SK-N-SH (cell line): ENCODE measurements around the gene TECRL. TPM values are rescaled to one million over a fixed set of nuclear protein-coding genes. Genes with fewer than 3 reads are reported as not detected.

Source experiments
- CTCF ChIA-PET: fragments of 300-600, 350-600 bp; formaldehyde crosslinking; extraction: SDS; loops from one replicate; lab custom pipeline; 2021; lab: Yijun Ruan, JAX
- POLR2A ChIA-PET: fragments of 350-600 bp; sonication (Branson Sonifier 250); formaldehyde crosslinking; extraction: SDS; loops from one replicate; lab custom pipeline; 2020; ENCODE audit warnings: antibody characterized with exemption, inconsistent platforms; lab: Yijun Ruan, JAX
- DNase-seq: peaks from one replicate; pipeline ENCODE4 v3.0.0; 2012
- H2AFZ ChIP-seq: fragments of 200-600 bp; sonication (generic); 2 replicates; pipeline ENCODE4 v1.8.1; 2016; ENCODE audit warnings: antibody characterized with exemption, mild to moderate bottlenecking, low read depth
- H3F3A ChIP-seq: fragments of 200-600 bp; sonication (generic); replicated peaks from 2 replicates; pipeline ENCODE3; 2016; ENCODE audit warnings: antibody characterized with exemption, mild to moderate bottlenecking; ENCODE audit not compliant: insufficient read depth
- H3K27ac ChIP-seq, 2 experiments: fragments of 200-500 bp in 1 of 2; fragments of 200-600 bp in 1 of 2; sonication (Bioruptor generic) in 1 of 2; sonication (generic), shearing (Covaris generic) in 1 of 2; 2 replicates each; pipeline versions ENCODE4 v1.5.1 to v1.6.1; 2014 to 2016; ENCODE audit warnings: low read depth in 2 of 2, inconsistent platforms in 1 of 2, low read length in 1 of 2, mild to moderate bottlenecking in 1 of 2, mixed read lengths in 1 of 2
- H3K27me3 ChIP-seq: fragments of 200-600 bp; sonication (generic), shearing (Covaris generic); 2 replicates; pipeline ENCODE4 v1.6.1; 2016; ENCODE audit warnings: mixed run types; ENCODE audit not compliant: insufficient read depth
- H3K36me3 ChIP-seq, 2 experiments: fragments of 200-500 bp in 1 of 2; fragments of 200-600 bp in 1 of 2; sonication (Bioruptor generic) in 1 of 2; sonication (generic) in 1 of 2; replicated peaks in 1 of 2; 2 replicates each; pipeline versions ENCODE3 to v1.5.1; 2014 to 2016; ENCODE audit warnings: low read length in 1 of 2, mild to moderate bottlenecking in 1 of 2; ENCODE audit not compliant: insufficient read depth in 2 of 2, control insufficient read depth in 1 of 2
- H3K4me1 ChIP-seq, 2 experiments: fragments of 200-500 bp in 1 of 2; fragments of 200-600 bp in 1 of 2; sonication (Bioruptor generic) in 1 of 2; sonication (generic), shearing (Covaris generic) in 1 of 2; 2 replicates each; pipeline versions ENCODE4 v1.5.1 to v1.6.1; 2014 to 2016; ENCODE audit warnings: low read depth in 1 of 2, low read length in 1 of 2, mixed run types in 1 of 2; ENCODE audit not compliant: insufficient read depth in 2 of 2, control insufficient read depth in 1 of 2
- H3K4me2 ChIP-seq: fragments of 200-600 bp; sonication (generic), shearing (Covaris generic); 2 replicates; pipeline ENCODE4 v1.6.1; 2017; ENCODE audit warnings: mixed run types
- H3K4me3 ChIP-seq, 2 experiments: fragments of 200-500 bp in 1 of 2; fragments of 200-600 bp in 1 of 2; sonication (Bioruptor generic) in 1 of 2; sonication (generic), shearing (Covaris generic) in 1 of 2; 2 replicates each; pipeline versions ENCODE4 v1.5.1 to v1.8.1; 2014 to 2016; ENCODE audit warnings: low read depth in 2 of 2, inconsistent platforms in 1 of 2, low read length in 1 of 2, mild to moderate bottlenecking in 1 of 2, mixed read lengths in 1 of 2, moderate library complexity in 1 of 2
- H3K79me2 ChIP-seq: fragments of 200-600 bp; sonication (generic); 2 replicates; pipeline ENCODE4 v1.8.1; 2017; ENCODE audit warnings: mild to moderate bottlenecking; ENCODE audit not compliant: insufficient read depth
- H3K9ac ChIP-seq: fragments of 200-600 bp; sonication (generic); 2 replicates; pipeline ENCODE4 v1.6.1; 2017; ENCODE audit warnings: mixed run types
- H3K9me2 ChIP-seq: fragments of 200-600 bp; sonication (generic); 2 replicates; pipeline ENCODE4 v1.6.1; 2017; ENCODE audit warnings: mixed run types
- H3K9me3 ChIP-seq: fragments of 200-600 bp; sonication (generic); 2 replicates; pipeline ENCODE4 v1.6.1; 2017; ENCODE audit warnings: mixed run types, mild to moderate bottlenecking, moderate library complexity
- H4K20me1 ChIP-seq: fragments of 200-600 bp; sonication (generic); 2 replicates; pipeline ENCODE4 v1.6.1; 2017; ENCODE audit warnings: mild to moderate bottlenecking, mixed run types; ENCODE audit not compliant: insufficient read depth
- CHD2 ChIP-seq: fragments of 150-350 bp; IDR thresholded peaks from 2 replicates; pipeline ENCODE4 v1.6.1; 2018; ENCODE audit warnings: low read length; ENCODE audit not compliant: partially characterized antibody
- EP300 ChIP-seq, 2 experiments: IDR thresholded peaks; 2 replicates each; pipeline versions ENCODE4 v1.4.0 to v1.6.1; 2012; ENCODE audit warnings: borderline replicate concordance in 1 of 2, low read depth in 1 of 2, low read length in 1 of 2
- EZH2phosphoT487 ChIP-seq: fragments of 200-600 bp; sonication (generic); IDR thresholded peaks from 2 replicates; pipeline ENCODE4 v1.6.1; 2017; ENCODE audit warnings: low read depth, mixed run types, mild to moderate bottlenecking, antibody characterized with exemption, moderate library complexity, borderline replicate concordance
- FOXJ3 ChIP-seq: sonication (generic); formaldehyde crosslinking; IDR thresholded peaks from 2 replicates; pipeline ENCODE4 v1.5.1; 2020; ENCODE audit warnings: mild to moderate bottlenecking, missing genetic modification reagents
- IRF3 ChIP-seq: fragments of 150-350 bp; IDR thresholded peaks from 2 replicates; pipeline ENCODE4 v1.6.1; 2016; ENCODE audit warnings: mild to moderate bottlenecking, low read depth, low read length
- MAX ChIP-seq: IDR thresholded peaks from 2 replicates; pipeline ENCODE4 v1.4.0; 2012; ENCODE audit warnings: low read depth
- MEF2A ChIP-seq: IDR thresholded peaks from 2 replicates; pipeline ENCODE4 v1.4.0; 2012; ENCODE audit warnings: low read depth, borderline replicate concordance
- NFIC ChIP-seq: IDR thresholded peaks from 2 replicates; pipeline ENCODE4 v1.4.0; 2012; ENCODE audit warnings: borderline replicate concordance
- PBX3 ChIP-seq: IDR thresholded peaks from 2 replicates; pipeline ENCODE4; 2012
- POLR2AphosphoS5 ChIP-seq: IDR thresholded peaks from 2 replicates; pipeline ENCODE4 v1.6.1; 2012; ENCODE audit warnings: low read depth, low read length
- RAD21 ChIP-seq: IDR thresholded peaks from 2 replicates; pipeline ENCODE4 v1.6.1; 2012; ENCODE audit warnings: mild to moderate bottlenecking, low read length
- REST ChIP-seq: IDR thresholded peaks from 2 replicates; pipeline ENCODE4 v1.6.1; 2012; ENCODE audit warnings: mild to moderate bottlenecking, low read depth, low read length, moderate library complexity
- RFX5 ChIP-seq: IDR thresholded peaks from 2 replicates; pipeline ENCODE4 v1.6.1; 2012; ENCODE audit warnings: mild to moderate bottlenecking, improper control_type of control experiment, low read length
- RXRA ChIP-seq: IDR thresholded peaks from 2 replicates; pipeline ENCODE4 v1.4.0; 2012; ENCODE audit warnings: low read depth, mild to moderate bottlenecking, borderline replicate concordance
- SMC3 ChIP-seq: IDR thresholded peaks from 2 replicates; pipeline ENCODE4 v1.6.1; 2012; ENCODE audit warnings: low read depth, low read length, improper control_type of control experiment
- TAF1 ChIP-seq: IDR thresholded peaks from 2 replicates; pipeline ENCODE4 v1.6.1; 2012; ENCODE audit warnings: low read depth, mild to moderate bottlenecking, low read length, moderate library complexity, borderline replicate concordance
- TCF12 ChIP-seq: IDR thresholded peaks from 2 replicates; pipeline ENCODE4 v1.4.0; 2012
- USF1 ChIP-seq: IDR thresholded peaks from 2 replicates; pipeline ENCODE4 v1.4.0; 2012; ENCODE audit warnings: low read depth, borderline replicate concordance
- USF2 ChIP-seq: fragments of 150-350 bp; IDR thresholded peaks from 2 replicates; pipeline ENCODE4 v1.6.1; 2017; ENCODE audit warnings: antibody characterized with exemption, low read length, low read depth, borderline replicate concordance
- polyA plus RNA-seq, 3 experiments: library from polyadenylated mRNA; depleted of rRNA; stranded (reverse); fragments of >200 nt; gene quantifications; 2 replicates each; pipeline ENCODE4 v1.2.3, GENCODE V29; 2012

The TECRL gene
- polyA plus RNA-seq, 1 of the 3 experiments (the other 2 are of a cell fraction), result not detected

GRCh38 chr4:64251781-64252180 lies 157.5 kb downstream of the TECRL start (continued):
- TF ChIP-seq CHD2, result no peak
- no peak for TF ChIP-seq USF1
- no peak for TF ChIP-seq MEF2A
- TF ChIP-seq RXRA, result no peak
- TF ChIP-seq, all 33 proteins: peak for 0

- Histone ChIP-seq H3K36me3 (no peaks in the 10 kb centered on the region), H3K9ac (no peak overlapping the region), H3K4me2 (no peak overlapping the region), H3K9me3 (no peaks in the 10 kb centered on the region), H2AFZ (no peak overlapping the region), H3F3A (no peaks in the 10 kb centered on the region), H3K27ac (no peak overlapping the region), H3K4me1 (no peaks in the 10 kb centered on the region), H3K4me3 (no peak overlapping the region), H4K20me1 (no peaks in the 10 kb centered on the region), H3K27me3 (no peaks in the 10 kb centered on the region), H3K9me2 (no peaks in the 10 kb centered on the region; the same call in 1 of the 2 replicates), H3K79me2 (no peaks in the 10 kb centered on the region)
- no peak for DNase-seq
- TF ChIP-seq SMC3 (no peak), POLR2AphosphoS5 (no peak)
- ChIA-PET CTCF (no interaction called here), POLR2A (no interaction called here)
These were observed 158.8 kb downstream of the TECRL start for GRCh38 chr4:64250488-64250887.

GRCh38 chr4:64250061-64250460 lies 159.2 kb downstream of the TECRL start:
- no peaks in the 10 kb centered on the region for H4K20me1 ChIP-seq

More at GRCh38 chr4:64250061-64250460, 159.2 kb downstream of the TECRL start:
- Histone ChIP-seq H3K79me2 (no peaks in the 10 kb centered on the region), H3K27ac (no peak overlapping the region), H3K4me3 (no peak overlapping the region), H2AFZ (no peak overlapping the region), H3K4me2 (no peak overlapping the region), H3K9me3 (no peaks in the 10 kb centered on the region), H3K9me2 (no peaks in the 10 kb centered on the region; the same call in 1 of the 2 replicates), H3K27me3 (no peaks in the 10 kb centered on the region), H3K36me3 (no peaks in the 10 kb centered on the region), H3K4me1 (no peaks in the 10 kb centered on the region), H3K9ac (no peak overlapping the region), H3F3A (no peaks in the 10 kb centered on the region)
- no peak for DNase-seq
- no peak for TF ChIP-seq EZH2phosphoT487
- TF ChIP-seq MAX, result no peak
- TF ChIP-seq USF2, result no peak
- TF ChIP-seq NFIC, result no peak
- TF ChIP-seq PBX3, result no peak
- no peak for TF ChIP-seq RFX5
- TF ChIP-seq FOXJ3, result no peak
- no peak for TF ChIP-seq TAF1
- TF ChIP-seq IRF3, result no peak
- TF ChIP-seq TCF12, result no peak
- no peak for TF ChIP-seq RAD21
- no peak for TF ChIP-seq REST
- no peak for TF ChIP-seq EP300 (IDR thresholded peaks at IDR 0.05; ENCODE audit: borderline replicate concordance in 1 of 2, low read depth in 1 of 2, low read length in 1 of 2)
- no peak for TF ChIP-seq MEF2A
- CTCF ChIA-PET, result no interaction called here
- POLR2A ChIA-PET, result no interaction called here
